ENCODE measurements around the gene ZCCHC2. TPM values are rescaled to one million over a fixed set of nuclear protein-coding genes. Genes with fewer than 3 reads are reported as not detected.

ZCCHC2 gene
- total and polyA plus RNA-seq, 2 donors (not counting 3 experiments of a cell fraction or from before 2014, with no cell fraction given): 16.2 to 27.2 TPM

- Histone ChIP-seq H3K27ac (ENCODE audit: insufficient read depth, low read depth, low read length) (no peak overlapping the region), H3K4me3 (replicated peaks in 1 of 3; ENCODE audit: insufficient read depth in 1 of 3, low read depth in 1 of 3, low read length in 3 of 3) (no peak overlapping the region), H3K4me1 (ENCODE audit: control insufficient read depth, extremely low read depth, insufficient read depth, low read length) (no peaks in the 10 kb centered on the region), H3K9ac (replicated peaks; ENCODE audit: extremely low read depth, insufficient read depth, low read length) (no peak overlapping the region), H4K20me1 (replicated peaks; ENCODE audit: control insufficient read depth, extremely low read depth, insufficient read depth, low read length) (no peaks in the 10 kb centered on the region), H3K9me3 (replicated peaks; ENCODE audit: control insufficient read depth, insufficient read depth, low read length) (no peaks in the 10 kb centered on the region), H3K79me2 (ENCODE audit: control insufficient read depth, insufficient read depth, low read length) (no peaks in the 10 kb centered on the region), H3K36me3 (ENCODE audit: control insufficient read depth in 2 of 2, extremely low read depth in 1 of 2, insufficient read depth in 2 of 2, low read length in 2 of 2) (no peaks in the 10 kb centered on the region), H2AFZ (ENCODE audit: low read depth, low read length) (no peak overlapping the region), H3K27me3 (ENCODE audit: control insufficient read depth in 2 of 2, insufficient read depth in 2 of 2, low read length in 2 of 2) (peaks cover 5 to 6% of the 10 kb centered on the region in 2 experiments), H3K4me2 (ENCODE audit: insufficient read depth, low read length) (no peak overlapping the region), H3K9me1 (replicated peaks; ENCODE audit: control insufficient read depth, extremely low read depth, insufficient read depth, low read length) (no peaks in the 10 kb centered on the region)
- BruUV-seq (replicated peaks): no TSS peak
- dilution Hi-C loops (cut with MboI; ENCODE audit: extremely low pct_ligation_motif_present, low sequenced_read_pairs): no loop called here
- FAIRE-seq (no peak), DNase-seq (ENCODE audit: low read depth, low spot score) (no peak)
- POLR2A ChIA-PET: no interaction called here
- intact Hi-C loops (cut with micrococcal nuclease): no loop called here
- CTCF ChIA-PET: interaction anchor here (1.4 kb wide), 1 partner anchor 76 kb away, joined by 3 read pairs; no protein-coding TSS in a partner anchor
- TF ChIP-seq FOS (IDR thresholded peaks at IDR 0.05; ENCODE audit: borderline replicate concordance, insufficient read depth, low read length) (no peak), POLR2A (IDR thresholded peaks at IDR 0.05; ENCODE audit: low read depth, low read length) (no peak), MAX (IDR thresholded peaks at IDR 0.05; ENCODE audit: insufficient read depth, insufficient read length) (no peak), GATA2 (IDR thresholded peaks at IDR 0.05; ENCODE audit: insufficient read depth, insufficient read length, low read depth, low read length) (no peak), EZH2 (IDR thresholded peaks at IDR 0.05; ENCODE audit: borderline replicate concordance, low read depth, low read length, severe bottlenecking) (no peak), MYC (IDR thresholded peaks at IDR 0.05; ENCODE audit: low read depth, low read length) (no peak), CTCF (IDR thresholded peaks at IDR 0.05; ENCODE audit: extremely low read depth in 1 of 2, insufficient read depth in 1 of 2, low read depth in 1 of 2, low read length in 2 of 2) (no peak), JUN (IDR thresholded peaks at IDR 0.05; ENCODE audit: borderline replicate concordance, insufficient read depth, insufficient read length, low read depth) (no peak), POLR2AphosphoS5 (IDR thresholded peaks at IDR 0.05; ENCODE audit: insufficient read depth, low read depth, low read length) (no peak)
These were observed 95.2 kb downstream of the ZCCHC2 start for GRCh38 chr18:62617793-62618591.

Measured in endothelial cell of umbilical vein (primary cell).